Stimulated activated CD4-positive, alpha-beta T cell treated with anti-CD3 and anti-CD28 coated beads, Interleukin-15, amount 100 ng/mL, for 48 hours (primary cell): ENCODE measurements around the gene SLC25A39.

ENCODE experiments used
- DNase-seq, 2 donors: peaks; one replicate each; pipeline ENCODE4 v3.0.0-alpha.2; 2020; ENCODE audit warnings: low read depth in 2 of 2

SLC25A39 gene

DNA sequence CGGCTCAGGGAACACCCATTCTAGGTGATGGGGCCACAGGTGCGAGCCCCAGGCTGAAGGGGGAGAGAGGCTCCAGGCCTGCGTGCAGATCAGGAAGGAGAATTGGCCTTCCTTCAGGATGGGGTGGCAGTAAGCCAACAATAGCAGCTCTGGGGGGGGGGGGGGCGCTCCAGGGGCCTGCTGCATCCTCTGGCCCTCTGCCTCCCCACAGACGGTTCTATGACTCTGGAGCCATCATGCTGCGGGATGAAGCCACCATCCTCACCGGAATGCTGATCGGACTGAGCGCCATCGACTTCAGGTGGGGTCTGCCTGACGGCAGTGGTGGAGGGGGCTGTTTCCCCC lies 10.1 kb downstream of the SLC25A39 start:
- DNase-seq: no peak

GRCh38 chr17:44314031-44314430 lies 10.6 kb downstream of the SLC25A39 start:
- no peak for DNase-seq

- DNase-seq: no peak
These were observed 12.1 kb downstream of the SLC25A39 start for GRCh38 chr17:44312396-44313104.

DNA sequence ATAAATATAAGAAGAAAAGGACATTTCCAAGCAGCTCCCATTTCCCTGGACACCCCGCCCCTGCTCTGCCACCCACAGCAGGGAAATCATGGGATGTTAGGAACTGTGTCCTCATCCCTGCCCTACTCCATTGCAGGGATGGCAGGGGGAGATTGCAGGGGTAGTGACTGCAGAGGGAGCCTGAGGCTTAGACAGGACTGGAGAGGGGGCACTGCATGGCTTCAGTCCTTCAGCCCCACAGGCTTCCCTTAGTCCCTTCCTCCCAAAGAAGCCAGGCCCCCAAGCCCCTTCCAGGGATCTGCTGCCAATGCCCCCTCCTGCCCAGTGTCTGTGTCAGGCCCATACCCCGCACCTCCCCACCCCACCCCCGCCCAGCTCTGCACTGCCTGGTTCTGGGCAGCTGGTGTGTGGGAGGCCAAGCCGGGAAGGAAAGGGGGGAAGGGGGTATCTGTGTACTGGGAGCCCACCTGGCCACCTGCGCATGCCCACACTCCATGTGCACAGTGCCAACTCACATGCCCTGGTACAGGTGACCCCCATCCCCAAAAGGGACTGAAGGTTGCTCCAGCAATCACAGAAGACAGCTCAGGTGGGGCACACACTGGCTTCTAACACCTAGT lies 13.0 kb downstream of the SLC25A39 start:
- DNase-seq: no peak

DNA sequence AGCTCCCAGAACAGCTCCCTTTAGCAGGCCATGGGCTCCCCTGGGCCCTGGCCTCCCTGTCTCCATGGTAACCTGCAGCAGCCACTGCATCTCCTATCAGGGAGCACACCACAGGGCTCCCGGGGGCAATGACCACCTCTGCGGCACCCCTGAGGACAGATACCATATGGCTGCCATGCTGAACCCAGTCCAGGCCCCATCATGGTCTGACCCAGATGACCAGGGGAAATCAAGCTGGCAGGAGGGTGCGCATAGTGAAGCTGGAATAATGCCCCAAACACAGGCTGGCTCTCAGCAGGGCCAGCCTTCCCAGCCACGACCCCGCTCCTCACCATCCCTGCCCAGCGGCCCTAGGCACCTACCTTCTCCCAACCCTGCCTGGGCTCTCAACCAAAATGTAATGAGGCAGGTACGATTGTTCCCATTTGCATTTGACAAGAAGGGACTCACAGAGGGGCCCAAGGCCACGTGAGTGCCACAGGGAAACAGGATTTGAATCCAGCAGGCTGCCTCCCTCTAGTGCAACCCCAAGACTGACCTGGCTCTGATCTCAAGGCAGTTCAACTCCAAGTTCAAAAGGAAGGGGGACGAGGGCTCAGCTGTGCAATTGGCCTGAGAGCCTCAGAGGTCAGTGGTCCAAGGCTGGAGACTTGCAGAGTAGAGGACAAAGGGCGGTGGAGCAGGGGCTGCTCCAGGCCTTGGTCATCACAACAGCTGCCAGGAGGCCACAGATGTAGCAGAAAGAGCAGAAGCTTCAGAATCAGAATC lies 13.8 kb downstream of the SLC25A39 start:
- DNase-seq: no peak

DNA sequence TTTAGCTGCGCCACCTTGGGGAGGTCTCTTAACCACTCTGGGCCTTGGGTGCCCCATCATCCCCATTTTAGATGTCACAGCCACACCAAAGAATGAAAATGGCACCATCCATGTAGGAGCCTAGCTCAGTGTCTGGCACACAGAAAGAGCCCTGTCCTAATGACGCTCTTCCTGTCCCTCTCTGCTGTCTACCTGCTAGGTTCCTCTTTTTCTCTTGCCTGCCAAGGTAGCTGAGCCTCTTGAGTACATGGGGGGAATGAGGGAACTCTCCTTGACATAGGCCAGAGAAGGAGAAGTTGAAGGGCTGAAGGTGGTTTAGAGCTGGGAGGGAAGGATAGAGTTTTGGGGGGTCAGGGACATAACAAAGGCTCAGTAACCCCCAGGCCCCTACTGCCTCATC lies 14.4 kb downstream of the SLC25A39 start:
- no peak for DNase-seq

GRCh38 chr17:44309472-44309871 lies 15.2 kb downstream of the SLC25A39 start:
- no peak for DNase-seq

- no peak for DNase-seq
These were observed 15.8 kb downstream of the SLC25A39 start for GRCh38 chr17:44308865-44309264.

- DNase-seq: peak; percentile 63 to 81
These were observed 16.3 kb downstream of the SLC25A39 start, which contains the start of gene RUNDC3A for GRCh38 chr17:44308320-44308818. Gene RUNDC3A, plus strand, starts transcription at chr17:44308601. Its CDS starts 232 bp downstream, at chr17:44308833.

DNA sequence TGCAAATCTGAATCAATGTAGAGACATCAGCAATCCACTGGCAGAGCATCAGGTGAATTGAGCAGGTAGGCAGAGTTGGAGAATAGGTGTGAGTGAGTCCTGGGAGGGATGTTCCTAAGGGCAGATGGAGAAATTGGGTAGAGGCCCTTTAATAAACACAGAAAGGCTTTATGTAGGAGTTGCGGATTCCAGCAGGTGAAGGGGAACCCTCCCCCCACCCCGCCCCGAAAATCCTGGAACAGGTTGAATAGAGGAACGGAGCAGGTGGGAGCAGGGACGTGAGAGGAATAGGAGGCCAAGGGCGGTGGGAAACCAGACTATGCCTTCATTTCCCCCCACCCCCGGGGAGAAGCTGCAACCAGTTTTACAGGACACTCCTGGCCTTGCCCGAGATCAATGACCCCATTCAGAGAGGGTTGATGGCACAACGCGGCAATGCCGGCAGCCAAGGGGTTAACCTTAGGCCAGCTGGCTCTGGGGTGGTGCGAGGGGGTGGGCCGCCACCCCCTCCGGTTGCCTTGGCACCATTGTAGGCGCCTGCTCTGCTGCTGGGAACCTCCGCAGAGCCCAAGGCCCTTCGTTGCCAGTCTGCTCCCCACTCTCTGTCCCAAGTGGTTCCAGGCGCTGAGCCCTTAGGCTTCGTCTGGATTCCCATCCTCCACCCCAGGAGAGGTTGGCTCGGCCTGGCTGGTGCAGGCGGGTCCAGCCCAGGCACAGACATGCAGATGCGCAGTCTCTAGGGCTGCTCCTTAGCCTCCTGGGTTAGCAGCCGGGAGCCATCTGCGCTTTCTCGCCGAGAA lies 17.0 kb downstream of the SLC25A39 start:
- DNase-seq: no peak

DNA sequence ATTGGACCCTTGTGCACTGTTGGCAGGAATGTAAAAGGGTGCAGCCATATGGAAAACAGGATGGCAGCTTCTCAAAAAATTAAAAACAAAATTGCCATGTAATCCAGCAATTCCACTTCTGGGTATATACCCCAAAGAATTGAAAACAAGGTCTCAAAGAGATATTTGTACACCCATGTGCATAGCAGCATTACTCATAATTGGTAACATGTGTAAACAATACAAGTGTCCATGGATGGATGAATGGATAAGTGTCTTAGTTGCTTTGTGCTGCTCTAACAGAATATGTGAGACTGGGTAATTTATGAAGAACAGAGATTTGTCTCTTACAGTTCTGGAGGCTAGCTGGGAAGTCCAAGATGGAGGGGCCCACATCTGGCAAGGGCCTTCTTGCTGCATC lies 20.0 kb downstream of the SLC25A39 start:
- DNase-seq: no peak

GRCh38 chr17:44297975-44298374 lies 26.6 kb downstream of the SLC25A39 start:
- DNase-seq: no peak

GRCh38 chr17:44293509-44294226 lies 31.0 kb downstream of the SLC25A39 start:
- DNase-seq: no peak

GRCh38 chr17:44287651-44288050 lies 37.0 kb downstream of the SLC25A39 start:
- DNase-seq: no peak

- DNase-seq: no peak
These were observed 40.6 kb downstream of the SLC25A39 start for GRCh38 chr17:44284024-44284400.

DNA sequence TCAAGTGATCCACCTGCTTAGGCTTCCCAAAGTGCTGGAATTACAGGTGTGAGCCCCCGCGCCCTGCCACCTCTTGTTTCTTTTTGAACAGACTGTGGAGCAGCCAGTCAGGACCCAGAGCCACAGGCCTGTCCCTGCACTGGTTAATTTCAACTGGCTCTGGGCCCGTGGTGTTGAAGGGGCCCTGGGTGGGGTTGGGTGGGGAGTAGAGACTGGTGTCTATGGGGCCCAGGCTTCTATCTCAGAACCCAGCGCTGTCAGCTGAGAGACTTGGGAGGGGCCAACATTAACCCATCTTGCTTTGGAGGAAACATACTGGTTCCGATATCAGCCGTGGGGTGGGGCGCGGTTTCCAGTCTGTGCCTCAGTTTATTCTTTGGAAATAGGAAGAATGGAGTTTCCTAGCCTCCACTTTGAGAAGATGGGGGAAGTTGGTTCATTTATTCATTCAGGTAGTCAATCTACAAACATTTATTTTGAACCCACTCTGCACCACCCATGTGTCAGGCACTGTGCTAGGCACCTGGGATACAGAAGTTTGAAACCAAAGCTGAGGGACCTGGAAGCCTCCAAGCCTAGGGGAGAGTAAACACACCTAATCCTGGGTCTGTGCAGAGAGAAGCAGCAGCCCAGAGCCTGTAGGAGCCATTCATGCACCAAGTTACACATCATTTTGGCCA lies 41.1 kb downstream of the SLC25A39 start:
- no peak for DNase-seq

DNA sequence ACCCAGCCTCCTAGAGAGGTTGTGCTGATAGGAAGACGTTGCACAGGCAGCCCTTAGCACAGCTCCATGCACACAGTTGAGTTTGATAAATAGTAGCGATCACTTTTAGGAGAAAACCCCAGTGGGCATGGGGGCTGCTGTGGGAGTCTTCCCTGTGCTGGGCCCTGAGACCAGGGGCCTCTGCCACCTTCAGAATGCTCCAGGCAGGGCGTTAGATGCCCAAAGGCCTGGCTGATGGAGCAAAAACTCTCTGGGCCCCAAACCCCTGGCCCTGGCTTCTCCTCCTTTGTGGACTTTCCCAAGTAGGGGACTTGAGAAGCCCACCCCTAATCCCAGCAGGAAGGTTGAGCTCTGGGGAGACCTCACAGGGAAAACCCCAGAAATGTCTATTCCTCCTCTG lies 42.4 kb downstream of the SLC25A39 start:
- DNase-seq: no peak

DNA sequence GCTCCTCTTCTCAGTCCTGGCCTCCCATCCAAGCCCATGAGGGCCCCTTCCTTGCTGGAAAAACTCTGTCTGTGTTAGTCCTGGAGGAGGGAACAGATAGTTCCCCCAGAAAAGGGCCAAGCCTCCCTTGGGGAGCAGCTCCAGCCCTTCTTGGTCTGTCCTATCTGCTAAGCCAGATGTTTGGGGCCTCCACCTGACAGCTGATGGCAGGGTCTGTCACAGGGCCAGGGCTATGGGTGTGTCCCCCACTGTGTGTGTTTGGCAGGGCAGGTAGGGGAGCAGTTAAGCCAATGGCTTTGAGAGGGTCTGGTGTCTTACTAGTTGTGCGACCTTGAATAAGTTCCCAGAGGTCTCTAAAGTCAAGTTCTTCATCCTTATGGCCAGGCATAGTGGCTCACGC lies 43.1 kb downstream of the SLC25A39 start:
- no peak for DNase-seq

DNA sequence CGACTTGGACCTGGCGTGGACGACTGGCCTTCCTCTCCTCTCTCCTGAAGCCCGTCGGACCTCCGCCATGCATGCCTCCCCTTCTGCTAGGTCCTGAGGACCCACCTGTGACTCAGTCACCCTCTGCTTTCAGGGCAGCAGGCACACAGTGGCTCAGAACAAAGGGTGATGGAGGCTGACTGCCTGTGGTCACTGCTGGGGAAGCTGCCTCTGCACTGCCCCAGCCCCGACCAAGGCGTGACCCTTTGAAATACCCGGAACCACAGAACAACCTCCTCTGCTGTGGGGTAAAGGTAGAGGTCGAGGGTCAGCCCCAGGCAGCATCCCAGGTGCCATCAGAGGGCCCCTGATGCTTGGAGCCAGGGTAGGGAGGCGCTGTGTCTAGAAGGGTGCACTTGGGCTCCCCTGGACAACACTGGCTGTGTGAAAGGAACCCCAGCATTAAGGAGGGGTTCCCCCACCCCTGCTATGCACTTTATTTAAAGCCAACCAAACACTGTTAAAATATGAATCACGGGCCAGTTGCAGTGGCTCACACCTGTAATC lies 44.2 kb downstream of the SLC25A39 start:
- no peak for DNase-seq

- no peak for DNase-seq
These were observed 44.8 kb downstream of the SLC25A39 start for GRCh38 chr17:44279666-44280391.
